Smooth muscle cell (in vitro differentiated cells): ENCODE data around the gene CNNM2. TPM values are rescaled to one million over a fixed set of nuclear protein-coding genes. Genes with fewer than 3 reads are reported as not detected.
A peak's percentile ranks its signal among the peaks of the same experiment; 100 is the strongest.
"Not testable (repeated sequence)": the region's sequence is repeated elsewhere in the genome, so short reads cannot be mapped to it uniquely, and the experiment has no call there.

Experiments
- DNase-seq: peaks from one replicate; lab custom pipeline; 2025; ENCODE audit not compliant: unreplicated experiment; lab: John Stamatoyannopoulos, UW
- H2AFZ ChIP-seq: fragments of 200-600 bp; sonication (generic); 2 replicates; pipeline ENCODE4 v1.6.0; 2016; ENCODE audit warnings: antibody characterized with exemption, low read depth, mild to moderate bottlenecking
- H3F3A ChIP-seq: fragments of 200-600 bp; sonication (generic); 2 replicates; pipeline ENCODE4 v1.6.0; 2017; ENCODE audit warnings: antibody characterized with exemption, low read depth
- H3K27ac ChIP-seq: fragments of 200-600 bp; sonication (generic); 2 replicates; pipeline ENCODE4 v1.5.1; 2016; ENCODE audit warnings: low read depth, mild to moderate bottlenecking
- H3K27me3 ChIP-seq: fragments of 200-600 bp; sonication (generic); 2 replicates; pipeline ENCODE4 v1.6.1; 2016; ENCODE audit warnings: low read depth, mild to moderate bottlenecking
- H3K36me3 ChIP-seq: fragments of 200-600 bp; sonication (generic); 2 replicates; pipeline ENCODE4 v1.5.1; 2016; ENCODE audit warnings: low read depth
- H3K4me1 ChIP-seq: fragments of 200-600 bp; sonication (generic); 2 replicates; pipeline ENCODE4 v1.5.1; 2016; ENCODE audit warnings: low read depth
- H3K4me2 ChIP-seq: fragments of 200-600 bp; sonication (generic); 2 replicates; pipeline ENCODE4 v1.6.0; 2016; ENCODE audit warnings: mild to moderate bottlenecking
- H3K4me3 ChIP-seq: fragments of 200-600 bp; sonication (generic); 2 replicates; pipeline ENCODE4 v1.5.1; 2016; ENCODE audit warnings: mild to moderate bottlenecking
- H3K79me2 ChIP-seq: fragments of 200-600 bp; sonication (generic); 2 replicates; pipeline ENCODE4 v1.6.0; 2016; ENCODE audit warnings: low read depth, mild to moderate bottlenecking
- H3K9ac ChIP-seq: fragments of 200-600 bp; sonication (generic); 2 replicates; pipeline ENCODE4 v1.6.0; 2016; ENCODE audit warnings: low read depth
- H3K9me3 ChIP-seq: fragments of 200-600 bp; sonication (generic); replicated peaks from 2 replicates; pipeline ENCODE4 v1.5.1; 2016; ENCODE audit warnings: low read depth
- H4K20me1 ChIP-seq: fragments of 200-600 bp; sonication (generic); 2 replicates; pipeline ENCODE4 v1.6.0; 2016; ENCODE audit warnings: low read depth
- WGBS: methylation state at CpG from one replicate; pipeline ENCODE4 v1.1.7; 2016; ENCODE audit warnings: low lambda C conversion rate; 5-methylcytosine and 5-hydroxymethylcytosine counted together
- polyA plus RNA-seq: library from polyadenylated mRNA; unstranded; fragments of >200 nt; fragmentation: Nextera tagmentation; extraction: Ambion mirVana; gene quantifications from 2 replicates; pipeline ENCODE4 v1.2.1, GENCODE V29; 2016
- total RNA-seq: library from RNA; depleted of rRNA; stranded (reverse); fragments of >200 nt; gene quantifications from 2 replicates; pipeline ENCODE4 v1.2.3, GENCODE V29; 2014
- TF ChIP-seq, protein P1 (sequence below): fragments of 200-600 bp; sonication (generic); IDR thresholded peaks from 2 replicates; pipeline ENCODE4 v1.5.1; 2017; ENCODE audit warnings: borderline replicate concordance, mild to moderate bottlenecking, antibody characterized with exemption; ENCODE audit not compliant: insufficient read depth, poor library complexity, severe bottlenecking

The CNNM2 gene
- total and polyA plus RNA-seq, 2 experiments from 2014 or later: 5.5 to 8.4 TPM

GRCh38 chr10:103124420-103125096 is 206.5 kb downstream of the CNNM2 start:
- no peak overlapping the region for H2AFZ ChIP-seq
- WGBS: 97% methylated on average over 4 of the region's 4 CpGs
- TF ChIP-seq, protein P1, sequence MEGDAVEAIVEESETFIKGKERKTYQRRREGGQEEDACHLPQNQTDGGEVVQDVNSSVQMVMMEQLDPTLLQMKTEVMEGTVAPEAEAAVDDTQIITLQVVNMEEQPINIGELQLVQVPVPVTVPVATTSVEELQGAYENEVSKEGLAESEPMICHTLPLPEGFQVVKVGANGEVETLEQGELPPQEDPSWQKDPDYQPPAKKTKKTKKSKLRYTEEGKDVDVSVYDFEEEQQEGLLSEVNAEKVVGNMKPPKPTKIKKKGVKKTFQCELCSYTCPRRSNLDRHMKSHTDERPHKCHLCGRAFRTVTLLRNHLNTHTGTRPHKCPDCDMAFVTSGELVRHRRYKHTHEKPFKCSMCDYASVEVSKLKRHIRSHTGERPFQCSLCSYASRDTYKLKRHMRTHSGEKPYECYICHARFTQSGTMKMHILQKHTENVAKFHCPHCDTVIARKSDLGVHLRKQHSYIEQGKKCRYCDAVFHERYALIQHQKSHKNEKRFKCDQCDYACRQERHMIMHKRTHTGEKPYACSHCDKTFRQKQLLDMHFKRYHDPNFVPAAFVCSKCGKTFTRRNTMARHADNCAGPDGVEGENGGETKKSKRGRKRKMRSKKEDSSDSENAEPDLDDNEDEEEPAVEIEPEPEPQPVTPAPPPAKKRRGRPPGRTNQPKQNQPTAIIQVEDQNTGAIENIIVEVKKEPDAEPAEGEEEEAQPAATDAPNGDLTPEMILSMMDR: no peak

DNA sequence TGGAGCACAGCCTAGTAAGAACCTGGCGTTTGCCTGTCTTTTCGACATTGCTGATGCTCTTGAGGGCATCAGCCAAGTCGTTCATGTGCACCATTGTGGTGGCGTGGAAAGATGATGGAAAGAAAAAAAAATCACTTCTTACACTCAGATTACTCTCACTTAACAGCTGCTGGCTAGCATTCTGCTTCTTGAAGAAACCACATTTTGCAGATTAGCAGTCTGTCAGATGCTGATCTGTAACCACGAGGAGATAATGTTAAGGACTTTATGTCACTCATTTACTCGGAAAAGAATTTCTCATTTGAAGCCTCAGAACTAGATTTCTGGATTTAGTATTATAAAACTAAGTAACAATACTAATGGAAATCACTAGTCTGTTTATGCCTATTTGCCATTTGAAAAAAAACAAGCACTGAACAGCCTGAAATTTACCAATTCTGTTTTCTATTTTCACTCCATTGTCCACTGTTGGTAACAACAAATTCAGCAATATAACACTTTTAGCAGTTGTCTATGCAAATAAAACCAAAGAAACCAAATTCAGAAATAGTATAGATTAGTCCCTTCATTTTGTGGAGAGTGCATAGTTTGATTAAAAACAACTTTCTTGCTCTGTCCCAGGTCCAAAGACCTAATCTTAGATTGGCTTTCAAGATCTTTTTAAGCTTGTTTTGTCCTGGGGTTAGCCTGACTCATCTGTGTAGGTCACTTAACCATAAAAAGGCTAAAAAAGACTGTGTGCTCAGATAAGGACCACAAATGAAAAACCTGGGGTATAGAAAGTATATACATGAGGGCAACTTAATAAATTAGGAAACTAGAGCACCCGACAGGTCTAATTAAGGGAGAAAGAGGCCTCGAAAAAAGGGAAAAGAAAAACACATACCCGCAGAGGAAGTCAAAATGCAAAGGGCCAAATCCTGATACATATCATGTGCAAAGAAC is 207.5 kb downstream of the CNNM2 start:
- no peak for DNase-seq
- Histone ChIP-seq H2AFZ (no peak overlapping the region), H3K79me2 (peaks cover 4% of the 10 kb centered on the region), H3K4me1 (peaks cover 9% of the 10 kb centered on the region), H3K9ac (no peak overlapping the region), H4K20me1 (peaks cover 70% of the 10 kb centered on the region), H3K36me3 (no peaks in the 10 kb centered on the region), H3F3A (no peaks in the 10 kb centered on the region), H3K27me3 (no peaks in the 10 kb centered on the region), H3K27ac (no peak overlapping the region), H3K4me2 (peak overlapping the region; percentile 21), H3K9me3 (no peaks in the 10 kb centered on the region), H3K4me3 (no peak overlapping the region)
- 49% methylated on average over 9 of the region's 9 CpGs for WGBS
- TF ChIP-seq, protein P1: no peak

More at GRCh38 chr10:103124420-103125096, 206.5 kb downstream of the CNNM2 start:
- no peak for DNase-seq
- H4K20me1 ChIP-seq: peaks cover 80% of the 10 kb centered on the region
- no peak overlapping the region for H3K4me3 ChIP-seq
- no peaks in the 10 kb centered on the region for H3K36me3 ChIP-seq
- H3K27ac ChIP-seq: no peak overlapping the region
- no peak overlapping the region for H3K4me2 ChIP-seq
- H3K9ac ChIP-seq: no peak overlapping the region
- H3K9me3 ChIP-seq: no peaks in the 10 kb centered on the region
- H3K27me3 ChIP-seq: no peaks in the 10 kb centered on the region
- peaks cover 11% of the 10 kb centered on the region for H3K4me1 ChIP-seq
- peaks cover 8% of the 10 kb centered on the region for H3K79me2 ChIP-seq
- no peaks in the 10 kb centered on the region for H3F3A ChIP-seq

DNA sequence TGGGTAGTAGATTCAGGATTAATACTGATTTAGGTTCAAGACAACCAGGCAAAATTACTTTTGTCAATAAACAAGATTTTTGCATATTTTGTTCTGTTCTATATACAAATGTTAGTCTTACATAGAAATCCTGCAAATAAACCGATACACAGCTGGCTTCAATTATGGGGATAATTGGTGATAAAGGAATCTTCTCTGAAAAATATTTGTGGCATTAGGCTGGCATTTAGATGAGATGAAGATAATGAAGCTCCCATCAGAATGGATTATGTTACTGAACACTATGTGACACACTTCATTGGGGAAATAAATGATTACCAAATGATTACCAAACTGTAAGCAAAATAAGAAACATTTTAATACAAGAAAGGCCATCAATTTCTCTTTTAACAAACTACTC is 209.1 kb downstream of the CNNM2 start:
- no peak overlapping the region for H3K4me2 ChIP-seq
- H3K27me3 ChIP-seq: no peaks in the 10 kb centered on the region
- WGBS: 95% methylated on average over 1 of the region's 1 CpG
- no peaks in the 10 kb centered on the region for H3K9me3 ChIP-seq
- no peak overlapping the region for H3K27ac ChIP-seq
- H3K9ac ChIP-seq: no peak overlapping the region
- peaks cover 54% of the 10 kb centered on the region for H4K20me1 ChIP-seq
- H3K79me2 ChIP-seq: no peaks in the 10 kb centered on the region
- peaks cover 14% of the 10 kb centered on the region for H3K4me1 ChIP-seq
- H3K4me3 ChIP-seq: no peak overlapping the region
- no peaks in the 10 kb centered on the region for H3K36me3 ChIP-seq
- H3F3A ChIP-seq: no peaks in the 10 kb centered on the region
- no peak for DNase-seq
- TF ChIP-seq, protein P1: no peak
- no peak overlapping the region for H2AFZ ChIP-seq

- H3K27me3 ChIP-seq: not testable (repeated sequence)
These were observed 212.1 kb downstream of the CNNM2 start for GRCh38 chr10:103130180-103130579.

More at GRCh38 chr10:103130180-103130579, 212.1 kb downstream of the CNNM2 start:
- not testable (repeated sequence) for H3F3A ChIP-seq, DNase-seq, H3K27ac ChIP-seq, H3K36me3 ChIP-seq, H3K4me3 ChIP-seq, H2AFZ ChIP-seq, H3K79me2 ChIP-seq, H3K4me2 ChIP-seq, H3K9me3 ChIP-seq, H3K9ac ChIP-seq
- Histone ChIP-seq H4K20me1 (peaks cover 25% of the 10 kb centered on the region), H3K4me1 (peaks cover 14% of the 10 kb centered on the region)
- WGBS: 54% methylated on average over 4 of the region's 5 CpGs
